ENCODE measurements around the gene SMO. TPM values are rescaled to one million over a fixed set of nuclear protein-coding genes. Genes with fewer than 3 reads are reported as not detected.
"Not testable (repeated sequence)": the region's sequence is repeated elsewhere in the genome, so short reads cannot be mapped to it uniquely, and the experiment has no call there.

SMO gene
- total RNA-seq, 1 donor from 2014 or later, result 28.7 TPM

GRCh38 chr7:129205987-129206785, 17.8 kb downstream of the SMO start:
- peaks cover 0 to 5% (median 0%) of the 10 kb centered on the region in 3 donors for H3K4me1 ChIP-seq (ENCODE audit: control insufficient read depth in 3 of 3, insufficient read depth in 3 of 3, low read length in 3 of 3)
- no peak overlapping the region for H3K27ac ChIP-seq (ENCODE audit: low read depth, low read length)
- H3K4me3 ChIP-seq (ENCODE audit: low read length in 3 of 3), result no peak overlapping the region
- no peak overlapping the region for H3K9ac ChIP-seq (ENCODE audit: low read depth in 1 of 3, low read length in 3 of 3)
- peaks cover 6 to 31% (median 21%) of the 10 kb centered on the region in 3 donors for H3K36me3 ChIP-seq (ENCODE audit: control insufficient read depth in 3 of 3, insufficient read depth in 3 of 3, low read length in 3 of 3)
- H3K9me3 ChIP-seq (ENCODE audit: control insufficient read depth in 3 of 3, low read length in 3 of 3), result no peaks in the 10 kb centered on the region
- no peaks in the 10 kb centered on the region for H3K27me3 ChIP-seq (ENCODE audit: control insufficient read depth in 3 of 3, insufficient read depth in 3 of 3, low read length in 3 of 3)

DNA sequence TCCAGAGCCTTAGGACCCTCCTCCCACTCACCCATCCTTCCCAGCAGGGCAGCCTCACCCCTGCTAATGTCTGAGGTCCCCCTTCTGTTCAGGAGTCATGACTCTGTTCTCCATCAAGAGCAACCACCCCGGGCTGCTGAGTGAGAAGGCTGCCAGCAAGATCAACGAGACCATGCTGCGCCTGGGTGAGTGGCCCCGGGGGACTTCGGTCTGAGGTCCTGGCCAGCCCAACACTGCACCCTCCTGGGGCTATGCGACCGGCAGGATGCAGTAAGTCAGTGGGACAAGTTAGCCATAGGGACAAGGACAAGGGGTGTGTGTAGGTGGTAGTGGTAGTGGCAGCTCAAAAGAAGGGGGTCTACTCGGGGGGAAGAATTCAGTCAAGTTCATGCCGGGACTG, 20.2 kb downstream of the SMO start:
- Histone ChIP-seq H3K9ac (ENCODE audit: low read depth in 1 of 3, low read length in 3 of 3) (no peak overlapping the region), H3K27ac (ENCODE audit: low read depth, low read length) (no peak overlapping the region), H3K4me1 (ENCODE audit: control insufficient read depth in 3 of 3, insufficient read depth in 3 of 3, low read length in 3 of 3) (peaks cover 0 to 5% (median 0%) of the 10 kb centered on the region in 3 donors), H3K36me3 (ENCODE audit: control insufficient read depth in 3 of 3, insufficient read depth in 3 of 3, low read length in 3 of 3) (peaks cover 8 to 36% (median 25%) of the 10 kb centered on the region in 3 donors), H3K9me3 (ENCODE audit: control insufficient read depth in 3 of 3, low read length in 3 of 3) (no peaks in the 10 kb centered on the region), H3K4me3 (ENCODE audit: low read length in 3 of 3) (no peak overlapping the region), H3K27me3 (ENCODE audit: control insufficient read depth in 3 of 3, insufficient read depth in 3 of 3, low read length in 3 of 3) (no peaks in the 10 kb centered on the region)

GRCh38 chr7:129209067-129209926, 20.9 kb downstream of the SMO start:
- no peak overlapping the region for H3K9ac ChIP-seq (ENCODE audit: low read depth in 1 of 3, low read length in 3 of 3)
- peaks cover 8 to 36% (median 25%) of the 10 kb centered on the region in 3 donors for H3K36me3 ChIP-seq (ENCODE audit: control insufficient read depth in 3 of 3, insufficient read depth in 3 of 3, low read length in 3 of 3)
- no peaks in the 10 kb centered on the region for H3K9me3 ChIP-seq (ENCODE audit: control insufficient read depth in 3 of 3, low read length in 3 of 3)
- no peaks in the 10 kb centered on the region for H3K27me3 ChIP-seq (ENCODE audit: control insufficient read depth in 3 of 3, insufficient read depth in 3 of 3, low read length in 3 of 3)
- H3K27ac ChIP-seq (ENCODE audit: low read depth, low read length), result no peak overlapping the region
- H3K4me1 ChIP-seq (ENCODE audit: control insufficient read depth in 3 of 3, insufficient read depth in 3 of 3, low read length in 3 of 3), result peaks cover 0 to 5% (median 0%) of the 10 kb centered on the region in 3 donors
- H3K4me3 ChIP-seq (ENCODE audit: low read length in 3 of 3), result no peak overlapping the region

DNA sequence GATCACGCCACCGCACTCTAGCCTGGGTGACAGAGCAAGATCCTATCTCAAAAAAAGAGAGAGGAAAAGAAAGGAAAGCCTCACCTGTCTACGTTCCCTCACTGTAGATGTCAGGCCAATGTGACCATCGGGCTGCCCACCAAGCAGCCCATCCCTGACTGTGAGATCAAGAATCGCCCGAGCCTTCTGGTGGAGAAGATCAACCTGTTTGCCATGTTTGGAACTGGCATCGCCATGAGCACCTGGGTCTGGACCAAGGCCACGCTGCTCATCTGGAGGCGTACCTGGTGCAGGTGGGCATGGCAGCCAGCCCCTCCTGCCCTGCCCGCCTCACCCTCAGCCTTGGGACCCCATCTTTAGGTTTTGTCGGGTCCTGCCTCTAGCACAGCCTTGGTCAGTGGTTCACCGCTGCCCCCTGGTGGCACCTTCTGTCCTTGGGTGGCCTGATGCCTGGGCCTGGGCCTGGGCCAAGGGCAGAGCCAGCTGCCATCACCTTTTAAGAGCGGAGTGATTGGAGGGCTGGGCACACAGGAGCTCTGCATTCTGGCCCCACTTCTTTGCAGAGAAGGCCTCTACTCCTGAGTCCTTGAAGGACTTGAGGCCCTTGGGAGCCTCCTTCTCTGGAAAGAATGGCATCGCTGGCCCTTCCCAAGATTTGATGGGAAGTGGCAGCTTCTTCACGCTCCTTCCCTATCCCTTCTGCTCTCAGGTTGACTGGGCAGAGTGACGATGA, 22.0 kb downstream of the SMO start:
- H3K27me3 ChIP-seq (ENCODE audit: control insufficient read depth in 3 of 3, insufficient read depth in 3 of 3, low read length in 3 of 3), result no peaks in the 10 kb centered on the region
- H3K27ac ChIP-seq (ENCODE audit: low read depth, low read length), result no peak overlapping the region
- no peak overlapping the region for H3K4me3 ChIP-seq (ENCODE audit: low read length in 3 of 3)
- peaks cover 0 to 5% (median 0%) of the 10 kb centered on the region in 3 donors for H3K4me1 ChIP-seq (ENCODE audit: control insufficient read depth in 3 of 3, insufficient read depth in 3 of 3, low read length in 3 of 3)
- peaks cover 8 to 30% (median 25%) of the 10 kb centered on the region in 3 donors for H3K36me3 ChIP-seq (ENCODE audit: control insufficient read depth in 3 of 3, insufficient read depth in 3 of 3, low read length in 3 of 3)
- no peaks in the 10 kb centered on the region for H3K9me3 ChIP-seq (ENCODE audit: control insufficient read depth in 3 of 3, low read length in 3 of 3)
- no peak overlapping the region for H3K9ac ChIP-seq (ENCODE audit: low read depth in 1 of 3, low read length in 3 of 3)

DNA sequence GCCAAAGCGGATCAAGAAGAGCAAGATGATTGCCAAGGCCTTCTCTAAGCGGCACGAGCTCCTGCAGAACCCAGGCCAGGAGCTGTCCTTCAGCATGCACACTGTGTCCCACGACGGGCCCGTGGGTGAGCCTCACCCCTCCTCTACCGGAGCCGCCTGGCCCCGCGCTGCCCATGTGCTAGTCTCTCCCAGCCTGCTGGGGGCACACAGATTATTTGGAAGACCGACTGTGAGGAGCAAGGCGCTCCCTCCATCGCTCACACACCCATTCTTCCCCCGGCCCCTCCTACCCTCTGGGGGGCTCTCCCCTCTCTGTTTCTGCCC, 22.5 kb downstream of the SMO start:
- H3K9me3 ChIP-seq (ENCODE audit: control insufficient read depth in 3 of 3, low read length in 3 of 3), result no peaks in the 10 kb centered on the region
- peaks cover 0 to 5% (median 0%) of the 10 kb centered on the region in 3 donors for H3K4me1 ChIP-seq (ENCODE audit: control insufficient read depth in 3 of 3, insufficient read depth in 3 of 3, low read length in 3 of 3)
- no peak overlapping the region for H3K27ac ChIP-seq (ENCODE audit: low read depth, low read length)
- no peaks in the 10 kb centered on the region for H3K27me3 ChIP-seq (ENCODE audit: control insufficient read depth in 3 of 3, insufficient read depth in 3 of 3, low read length in 3 of 3)
- peak overlapping the region in 1 of 3 donors; percentile 8 for H3K9ac ChIP-seq (ENCODE audit: low read depth in 1 of 3, low read length in 3 of 3)
- H3K36me3 ChIP-seq (ENCODE audit: control insufficient read depth in 3 of 3, insufficient read depth in 3 of 3, low read length in 3 of 3), result peaks cover 8 to 26% (median 20%) of the 10 kb centered on the region in 3 donors
- H3K4me3 ChIP-seq (ENCODE audit: low read length in 3 of 3), result no peak overlapping the region

- Histone ChIP-seq H3K9ac (ENCODE audit: low read depth in 1 of 3, low read length in 3 of 3) (no peak overlapping the region), H3K27ac (ENCODE audit: low read depth, low read length) (no peak overlapping the region), H3K27me3 (ENCODE audit: control insufficient read depth in 3 of 3, insufficient read depth in 3 of 3, low read length in 3 of 3) (no peaks in the 10 kb centered on the region), H3K4me3 (ENCODE audit: low read length in 3 of 3) (no peak overlapping the region), H3K9me3 (ENCODE audit: control insufficient read depth in 3 of 3, low read length in 3 of 3) (no peaks in the 10 kb centered on the region), H3K36me3 (ENCODE audit: control insufficient read depth in 3 of 3, insufficient read depth in 3 of 3, low read length in 3 of 3) (peaks cover 8 to 19% (median 12%) of the 10 kb centered on the region in 3 donors), H3K4me1 (ENCODE audit: control insufficient read depth in 3 of 3, insufficient read depth in 3 of 3, low read length in 3 of 3) (peaks cover 0 to 5% (median 0%) of the 10 kb centered on the region in 3 donors)
Measured at GRCh38 chr7:129212126-129212525, 23.7 kb downstream of the SMO start.

DNA sequence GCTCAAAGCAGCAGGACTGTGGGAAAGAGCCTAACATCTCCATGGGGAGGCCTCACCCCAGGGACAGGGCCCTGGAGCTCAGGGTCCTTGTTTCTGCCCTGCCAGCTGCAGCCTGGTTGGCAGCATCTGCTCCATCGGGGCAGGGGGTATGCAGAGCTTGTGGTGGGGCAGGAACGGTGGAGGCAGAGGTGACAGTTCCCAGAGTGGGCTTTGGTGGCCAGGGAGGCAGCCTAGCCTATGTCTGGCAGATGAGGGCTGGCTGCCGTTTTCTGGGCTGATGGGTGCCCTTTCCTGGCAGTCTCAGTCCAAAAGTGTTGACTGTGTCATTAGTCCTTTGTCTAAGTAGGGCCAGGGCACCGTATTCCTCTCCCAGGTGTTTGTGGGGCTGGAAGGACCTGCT, 24.2 kb downstream of the SMO start:
- Histone ChIP-seq H3K36me3 (ENCODE audit: control insufficient read depth in 3 of 3, insufficient read depth in 3 of 3, low read length in 3 of 3) (peaks cover 8 to 15% (median 10%) of the 10 kb centered on the region in 3 donors), H3K4me3 (ENCODE audit: low read length in 3 of 3) (no peak overlapping the region), H3K27me3 (ENCODE audit: control insufficient read depth in 3 of 3, insufficient read depth in 3 of 3, low read length in 3 of 3) (no peaks in the 10 kb centered on the region), H3K9me3 (ENCODE audit: control insufficient read depth in 3 of 3, low read length in 3 of 3) (no peaks in the 10 kb centered on the region), H3K9ac (ENCODE audit: low read depth in 1 of 3, low read length in 3 of 3) (no peak overlapping the region), H3K27ac (ENCODE audit: low read depth, low read length) (no peak overlapping the region), H3K4me1 (ENCODE audit: control insufficient read depth in 3 of 3, insufficient read depth in 3 of 3, low read length in 3 of 3) (peaks cover 0 to 5% (median 0%) of the 10 kb centered on the region in 3 donors)

DNA sequence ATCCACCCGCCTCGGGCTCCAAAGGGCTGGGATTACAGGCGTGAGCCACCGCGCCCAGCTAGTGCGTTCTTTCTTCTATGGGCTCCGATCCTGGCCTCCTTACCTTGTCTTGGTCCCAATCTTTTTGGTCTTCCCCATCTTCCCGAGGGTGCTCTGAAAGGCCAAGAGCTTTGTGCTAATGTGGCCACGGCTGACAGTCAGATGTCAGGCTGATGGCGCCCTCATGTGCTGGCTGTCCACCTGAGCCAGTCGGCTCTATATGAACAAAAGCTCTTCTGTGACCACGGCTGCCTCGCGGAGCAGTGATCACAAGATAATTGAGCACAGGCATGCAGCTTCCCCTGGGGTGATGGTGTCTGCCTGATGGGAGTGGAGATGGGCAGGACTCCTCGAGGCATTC, 25.4 kb downstream of the SMO start:
- Histone ChIP-seq H3K4me3 (ENCODE audit: low read length in 3 of 3) (no peak overlapping the region), H3K27ac (ENCODE audit: low read depth, low read length) (no peak overlapping the region)

DNA sequence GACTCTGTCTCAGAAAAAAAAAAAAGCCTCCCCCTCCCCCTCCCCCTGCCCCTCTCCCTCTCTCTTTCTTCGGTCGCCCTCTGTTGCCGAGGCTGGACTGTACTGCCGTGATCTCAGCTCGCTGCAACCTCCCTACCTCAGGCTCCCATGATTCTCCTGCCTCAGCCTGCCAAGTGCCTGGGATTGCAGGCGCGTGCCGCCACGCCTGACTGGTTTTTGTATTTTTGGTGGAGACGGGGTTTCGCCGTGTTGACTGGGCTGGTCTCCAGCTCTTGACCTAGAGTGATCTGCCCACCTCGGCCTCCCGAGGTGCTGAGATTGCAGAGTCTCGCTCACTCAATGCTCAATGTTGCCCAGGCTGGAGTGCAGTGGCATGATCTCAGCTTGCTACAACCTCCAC, 27.3 kb downstream of the SMO start:
- H3K4me3 ChIP-seq (ENCODE audit: low read length in 3 of 3); H3K27me3 ChIP-seq (ENCODE audit: control insufficient read depth in 3 of 3, insufficient read depth in 3 of 3, low read length in 3 of 3); H3K36me3 ChIP-seq (ENCODE audit: control insufficient read depth in 3 of 3, insufficient read depth in 3 of 3, low read length in 3 of 3); H3K4me1 ChIP-seq (ENCODE audit: control insufficient read depth in 3 of 3, insufficient read depth in 3 of 3, low read length in 3 of 3); H3K9ac ChIP-seq (ENCODE audit: low read depth in 1 of 3, low read length in 3 of 3); H3K9me3 ChIP-seq (ENCODE audit: control insufficient read depth in 3 of 3, low read length in 3 of 3); H3K27ac ChIP-seq (ENCODE audit: low read depth, low read length): not testable (repeated sequence)

More for the DNA sequence above, 25.4 kb downstream of the SMO start:
- Histone ChIP-seq H3K36me3 (ENCODE audit: control insufficient read depth in 3 of 3, insufficient read depth in 3 of 3, low read length in 3 of 3) (peaks cover 5 to 15% (median 10%) of the 10 kb centered on the region in 3 donors), H3K4me1 (ENCODE audit: control insufficient read depth in 3 of 3, insufficient read depth in 3 of 3, low read length in 3 of 3) (peaks cover 2 to 8% (median 4%) of the 10 kb centered on the region in 3 donors), H3K9me3 (ENCODE audit: control insufficient read depth in 3 of 3, low read length in 3 of 3) (no peaks in the 10 kb centered on the region), H3K27me3 (ENCODE audit: control insufficient read depth in 3 of 3, insufficient read depth in 3 of 3, low read length in 3 of 3) (no peaks in the 10 kb centered on the region), H3K9ac (ENCODE audit: low read depth in 1 of 3, low read length in 3 of 3) (no peak overlapping the region)
